Measurements from ENCODE around the gene FBXW5. TPM values are rescaled to one million over a fixed set of nuclear protein-coding genes. Genes with fewer than 3 reads are reported as not detected.

The FBXW5 gene
- total RNA-seq, 2 donors from 2014 or later: 64.2 to 76.5 TPM

- TF ChIP-seq CTCF (conservative IDR thresholded peaks at IDR 0.05): no peak
These were observed 8.6 kb upstream of the FBXW5 start for GRCh38 chr9:136952876-136953770.

GRCh38 chr9:136952321-136952850, 7.8 kb upstream of the FBXW5 start:
- Histone ChIP-seq H3K9ac (ENCODE audit: extremely low read depth, low read length, poor library complexity, severe bottlenecking) (no peak overlapping the region), H3K27me3 (ENCODE audit: control insufficient read depth, insufficient read depth, low read length, poor library complexity, severe bottlenecking) (no peaks in the 10 kb centered on the region), H3K36me3 (ENCODE audit: control insufficient read depth, insufficient read depth, low read length) (no peaks in the 10 kb centered on the region), H3K4me1 (ENCODE audit: control insufficient read depth, insufficient read depth, low read length) (peaks cover 3% of the 10 kb centered on the region), H3K4me3 (ENCODE audit: low read length) (no peak overlapping the region), H3K27ac (ENCODE audit: low read depth, low read length) (no peak overlapping the region), H3K9me3 (ENCODE audit: control insufficient read depth, low read length) (no peaks in the 10 kb centered on the region)
- Mint-ChIP-seq H3K27ac (no peak overlapping the region), H3K36me3 (ENCODE audit: low read depth) (no peaks in the 10 kb centered on the region), H3K9me3 (no peaks in the 10 kb centered on the region), H3K4me3 (no peak overlapping the region), H3K4me1 (peaks cover 8% of the 10 kb centered on the region), H3K27me3 (ENCODE audit: insufficient read depth) (peaks cover 4% of the 10 kb centered on the region)
- no peak for TF ChIP-seq CTCF (conservative IDR thresholded peaks at IDR 0.05)
- no peak for DNase-seq
- WGBS, 2 experiments (ENCODE audit: insufficient coverage in 1 of 2, insufficient read length in 1 of 2): 91 to 94% methylated on average over 10 to 15 of the region's 15 CpGs

More at GRCh38 chr9:136952876-136953770, 8.6 kb upstream of the FBXW5 start:
- no peaks in the 10 kb centered on the region for H3K9me3 ChIP-seq (ENCODE audit: control insufficient read depth, low read length)
- 92 to 93% methylated on average over 36 to 44 of the region's 44 CpGs for WGBS, 2 experiments (ENCODE audit: insufficient coverage in 1 of 2, insufficient read length in 1 of 2)
- peaks cover 3% of the 10 kb centered on the region for H3K4me1 ChIP-seq (ENCODE audit: control insufficient read depth, insufficient read depth, low read length)
- Mint-ChIP-seq H3K4me1 (peaks cover 6% of the 10 kb centered on the region), H3K27ac (no peak overlapping the region), H3K36me3 (ENCODE audit: low read depth) (no peaks in the 10 kb centered on the region), H3K9me3 (no peaks in the 10 kb centered on the region), H3K4me3 (no peak overlapping the region), H3K27me3 (ENCODE audit: insufficient read depth) (peaks cover 4% of the 10 kb centered on the region)
- DNase-seq: no peak
- no peaks in the 10 kb centered on the region for H3K27me3 ChIP-seq (ENCODE audit: control insufficient read depth, insufficient read depth, low read length, poor library complexity, severe bottlenecking)
- no peak overlapping the region for H3K27ac ChIP-seq (ENCODE audit: low read depth, low read length)
- no peak overlapping the region for H3K4me3 ChIP-seq (ENCODE audit: low read length)
- H3K36me3 ChIP-seq (ENCODE audit: control insufficient read depth, insufficient read depth, low read length): no peaks in the 10 kb centered on the region
- no peak overlapping the region for H3K9ac ChIP-seq (ENCODE audit: extremely low read depth, low read length, poor library complexity, severe bottlenecking)

- no peak within 1 kb of the TSS for H3K9ac ChIP-seq (ENCODE audit: extremely low read depth, low read length, poor library complexity, severe bottlenecking)
- H3K4me3 ChIP-seq (ENCODE audit: low read length): no peak within 1 kb of the TSS
- H3K27ac ChIP-seq (ENCODE audit: low read depth, low read length): no peak within 1 kb of the TSS
- peaks cover 4% of the 10 kb centered on the region for H3K27me3 Mint-ChIP-seq (ENCODE audit: insufficient read depth)
- no peaks in the 10 kb centered on the region for H3K9me3 Mint-ChIP-seq
- no peak within 1 kb of the TSS for H3K27ac Mint-ChIP-seq
- peaks cover 8% of the 10 kb centered on the region for H3K4me1 Mint-ChIP-seq
- no peaks in the 10 kb centered on the region for H3K36me3 ChIP-seq (ENCODE audit: control insufficient read depth, insufficient read depth, low read length)
- H3K36me3 Mint-ChIP-seq (ENCODE audit: low read depth): no peaks in the 10 kb centered on the region
- H3K27me3 ChIP-seq (ENCODE audit: control insufficient read depth, insufficient read depth, low read length, poor library complexity, severe bottlenecking): no peaks in the 10 kb centered on the region
- DNase-seq: no peak
- peaks cover 3% of the 10 kb centered on the region for H3K4me1 ChIP-seq (ENCODE audit: control insufficient read depth, insufficient read depth, low read length)
- no peaks in the 10 kb centered on the region for H3K9me3 ChIP-seq (ENCODE audit: control insufficient read depth, low read length)
- H3K4me3 Mint-ChIP-seq: no peak within 1 kb of the TSS
- WGBS, 2 experiments (ENCODE audit: insufficient coverage in 1 of 2, insufficient read length in 1 of 2): 92% methylated on average over 14 of the region's 14 CpGs; no CpG with 5 or more reads in 1 of the 2 experiments
- TF ChIP-seq CTCF (conservative IDR thresholded peaks at IDR 0.05): no peak
These were observed 7.2 kb upstream of the FBXW5 start, which contains the start of gene LCN12 for GRCh38 chr9:136951541-136952320. TSS of gene LCN12 (plus strand) at chr9:136952273. CDS start at chr9:136952328, 55 bp downstream.
